ENCODE data around the gene CHST10. TPM values are rescaled to one million over a fixed set of nuclear protein-coding genes. Genes with fewer than 3 reads are reported as not detected.

CHST10 gene
- polyA plus RNA-seq, 1 donor from 2014 or later = 76.1 TPM

DNA sequence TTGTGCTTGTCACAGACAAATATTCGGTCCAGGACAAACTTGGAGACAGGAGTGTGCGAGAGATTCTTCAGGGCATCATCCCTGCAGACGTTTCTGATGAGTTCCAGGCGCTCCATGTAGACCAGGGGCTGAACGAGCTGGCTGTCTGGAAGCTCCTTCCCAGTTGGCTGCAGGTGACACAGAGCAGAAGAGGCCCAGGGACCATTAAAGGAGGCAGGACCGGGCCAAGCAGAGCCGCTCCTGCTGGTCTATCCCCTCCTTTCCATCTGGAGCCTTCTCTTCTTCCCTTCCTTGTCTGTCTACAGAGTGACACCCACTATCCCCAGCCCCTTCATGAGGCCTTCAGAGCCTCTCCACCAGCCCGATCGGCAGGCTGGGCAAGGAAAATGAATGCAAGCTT is 19.5 kb downstream of the CHST10 start:
- peaks cover 5% of the 10 kb centered on the region for H3K36me3 ChIP-seq (ENCODE audit: insufficient read depth, low read length)
- no peaks in the 10 kb centered on the region for H3K27me3 ChIP-seq (ENCODE audit: insufficient read depth, low read depth, low read length)
- no peak overlapping the region for H3K9ac ChIP-seq (ENCODE audit: low read length)
- H3F3A ChIP-seq (ENCODE audit: insufficient read depth, low read length, poor library complexity, severe bottlenecking) = no peaks in the 10 kb centered on the region
- TF ChIP-seq EP300 (conservative IDR thresholded peaks at IDR 0.05; ENCODE audit: poor library complexity, severe bottlenecking) (no peak), EZH2 (IDR thresholded peaks at IDR 0.05; ENCODE audit: borderline replicate concordance, insufficient read depth, low read length, poor library complexity, severe bottlenecking) (no peak), CTCF (IDR thresholded peaks at IDR 0.05; ENCODE audit: poor library complexity, severe bottlenecking) (no peak), MXI1 (conservative IDR thresholded peaks at IDR 0.05; ENCODE audit: poor library complexity, severe bottlenecking) (no peak), SMC3 (conservative IDR thresholded peaks at IDR 0.05; ENCODE audit: poor library complexity) (no peak), POLR2AphosphoS5 (IDR thresholded peaks at IDR 0.05) (no peak), TAF1 (IDR thresholded peaks at IDR 0.05; ENCODE audit: low read depth) (no peak), REST (IDR thresholded peaks at IDR 0.05; ENCODE audit: borderline replicate concordance) (no peak), RAD21 (conservative IDR thresholded peaks at IDR 0.05) (no peak)
- no peaks in the 10 kb centered on the region for H3K9me3 ChIP-seq (ENCODE audit: low read length)
- H3K4me3 ChIP-seq (ENCODE audit: low read length) = no peak overlapping the region
- no peaks in the 10 kb centered on the region for H3K79me2 ChIP-seq (replicated peaks; ENCODE audit: insufficient read depth, low read length)
- no peaks in the 10 kb centered on the region for H3K9me2 ChIP-seq (ENCODE audit: insufficient read depth, low read length)
- no peak overlapping the region for H3K4me2 ChIP-seq (ENCODE audit: low read length)
- no peak overlapping the region for H3K27ac ChIP-seq (ENCODE audit: low read length)
- H4K20me1 ChIP-seq (ENCODE audit: insufficient read depth) = no peaks in the 10 kb centered on the region
- H2AFZ ChIP-seq (ENCODE audit: low read depth, low read length) = no peak overlapping the region

DNA sequence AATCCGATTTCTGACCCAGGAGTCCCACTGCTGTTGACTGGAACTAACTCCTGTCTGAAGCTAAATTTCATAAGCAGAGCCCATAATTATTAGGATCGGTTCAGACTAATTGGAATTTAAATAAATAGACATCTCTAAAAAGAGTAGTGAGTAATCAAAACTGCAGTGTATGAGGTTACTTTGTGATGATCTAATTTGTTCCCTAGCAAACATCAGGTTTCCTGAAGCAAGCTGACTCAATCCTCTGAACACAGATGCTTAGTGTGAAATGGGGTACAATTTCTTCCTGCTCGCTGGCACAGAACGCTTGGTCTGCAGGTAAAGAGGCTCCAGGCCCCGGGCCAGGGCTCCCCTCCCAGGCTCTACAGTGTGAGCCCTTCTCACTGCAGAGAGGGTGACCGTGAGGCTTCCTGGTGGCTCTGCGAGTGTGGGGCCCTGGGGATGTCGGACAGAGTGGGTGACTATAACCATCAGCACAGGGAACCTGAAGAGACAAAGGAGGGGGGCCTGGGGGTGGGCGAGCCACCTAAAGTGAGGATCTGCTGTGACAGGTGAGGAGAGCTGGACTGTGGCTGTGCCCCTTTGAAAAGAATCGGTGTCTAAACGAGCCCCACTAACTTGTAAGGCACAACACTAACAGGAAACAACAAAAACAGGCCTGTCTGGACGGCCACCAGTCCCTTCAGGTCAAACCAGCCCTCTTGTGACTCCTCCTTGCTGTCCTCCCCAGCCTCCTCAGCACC is 20.2 kb downstream of the CHST10 start:
- Histone ChIP-seq H3K4me3 (ENCODE audit: low read length) (no peak overlapping the region), H2AFZ (ENCODE audit: low read depth, low read length) (no peak overlapping the region), H3K27ac (ENCODE audit: low read length) (no peak overlapping the region), H3K9me2 (ENCODE audit: insufficient read depth, low read length) (no peaks in the 10 kb centered on the region), H3F3A (ENCODE audit: insufficient read depth, low read length, poor library complexity, severe bottlenecking) (no peaks in the 10 kb centered on the region), H3K36me3 (ENCODE audit: insufficient read depth, low read length) (peaks cover 5% of the 10 kb centered on the region), H3K9ac (ENCODE audit: low read length) (no peak overlapping the region), H3K27me3 (ENCODE audit: insufficient read depth, low read depth, low read length) (no peaks in the 10 kb centered on the region), H4K20me1 (ENCODE audit: insufficient read depth) (no peaks in the 10 kb centered on the region), H3K9me3 (ENCODE audit: low read length) (no peaks in the 10 kb centered on the region), H3K79me2 (replicated peaks; ENCODE audit: insufficient read depth, low read length) (no peaks in the 10 kb centered on the region), H3K4me2 (ENCODE audit: low read length) (no peak overlapping the region)
- TF ChIP-seq EP300 (conservative IDR thresholded peaks at IDR 0.05; ENCODE audit: poor library complexity, severe bottlenecking) = no peak
- no peak for TF ChIP-seq TAF1 (IDR thresholded peaks at IDR 0.05; ENCODE audit: low read depth)
- no peak for TF ChIP-seq SMC3 (conservative IDR thresholded peaks at IDR 0.05; ENCODE audit: poor library complexity)
- no peak for TF ChIP-seq REST (IDR thresholded peaks at IDR 0.05; ENCODE audit: borderline replicate concordance)
- TF ChIP-seq RAD21 (conservative IDR thresholded peaks at IDR 0.05) = no peak

All from neural cell (in vitro differentiated cells).